ENCODE measurements around the gene EFHD1. TPM values are rescaled to one million over a fixed set of nuclear protein-coding genes. Genes with fewer than 3 reads are reported as not detected.

The EFHD1 gene
- total RNA-seq, 1 experiment from 2014 or later, result 0.47 TPM

DNA sequence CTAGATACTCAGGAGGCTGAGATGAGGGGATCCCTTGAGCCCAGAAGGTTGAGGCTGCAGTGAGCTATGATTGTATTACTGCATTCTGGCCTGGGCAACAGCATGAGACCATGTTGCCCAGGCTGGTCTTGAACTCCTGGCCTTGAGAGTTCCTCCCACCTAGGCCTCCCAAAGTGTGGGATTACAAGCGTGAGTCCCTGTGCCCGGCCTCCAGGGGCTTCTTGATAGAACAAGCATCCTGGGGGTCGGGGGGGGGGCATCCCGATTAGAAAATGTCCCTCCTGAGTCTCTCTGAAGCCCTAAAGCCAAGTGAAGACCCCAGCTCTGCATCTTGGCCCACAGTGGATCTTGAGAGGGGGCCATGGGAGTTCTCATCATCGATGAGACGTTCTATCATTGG, 22.3 kb upstream of the EFHD1 start:
- Mint-ChIP-seq H3K9me3 (ENCODE audit: low read depth, unreplicated experiment) (no peaks in the 10 kb centered on the region), H3K27me3 (ENCODE audit: unreplicated experiment) (no peaks in the 10 kb centered on the region), H3K27ac (ENCODE audit: unreplicated experiment) (no peak overlapping the region), H3K4me1 (ENCODE audit: low read depth, unreplicated experiment) (peaks cover 9% of the 10 kb centered on the region), H3K4me3 (ENCODE audit: low read depth, unreplicated experiment) (no peak overlapping the region), H3K36me3 (ENCODE audit: insufficient read depth, unreplicated experiment) (peaks cover under 1% of the 10 kb centered on the region)
- no peak for DNase-seq
- CTCF ChIA-PET, result interaction anchor here (0.6 to 1.8 kb wide), 6 partner anchors 11 to 1063 kb away, joined by 3 to 7 read pairs (median 4); no protein-coding TSS in a partner anchor
- TF ChIP-seq, protein P1, sequence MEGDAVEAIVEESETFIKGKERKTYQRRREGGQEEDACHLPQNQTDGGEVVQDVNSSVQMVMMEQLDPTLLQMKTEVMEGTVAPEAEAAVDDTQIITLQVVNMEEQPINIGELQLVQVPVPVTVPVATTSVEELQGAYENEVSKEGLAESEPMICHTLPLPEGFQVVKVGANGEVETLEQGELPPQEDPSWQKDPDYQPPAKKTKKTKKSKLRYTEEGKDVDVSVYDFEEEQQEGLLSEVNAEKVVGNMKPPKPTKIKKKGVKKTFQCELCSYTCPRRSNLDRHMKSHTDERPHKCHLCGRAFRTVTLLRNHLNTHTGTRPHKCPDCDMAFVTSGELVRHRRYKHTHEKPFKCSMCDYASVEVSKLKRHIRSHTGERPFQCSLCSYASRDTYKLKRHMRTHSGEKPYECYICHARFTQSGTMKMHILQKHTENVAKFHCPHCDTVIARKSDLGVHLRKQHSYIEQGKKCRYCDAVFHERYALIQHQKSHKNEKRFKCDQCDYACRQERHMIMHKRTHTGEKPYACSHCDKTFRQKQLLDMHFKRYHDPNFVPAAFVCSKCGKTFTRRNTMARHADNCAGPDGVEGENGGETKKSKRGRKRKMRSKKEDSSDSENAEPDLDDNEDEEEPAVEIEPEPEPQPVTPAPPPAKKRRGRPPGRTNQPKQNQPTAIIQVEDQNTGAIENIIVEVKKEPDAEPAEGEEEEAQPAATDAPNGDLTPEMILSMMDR (IDR thresholded peaks at IDR 0.05; ENCODE audit: unreplicated experiment), result no peak
- BruUV-seq (replicated peaks), result no TSS peak
- intact Hi-C loops (cut with micrococcal nuclease; ENCODE audit: unreplicated experiment), result loop anchor here (10.0 kb wide), 1 partner anchor 644 kb away; the partner anchor contains the start of gene ATG16L1

DNA sequence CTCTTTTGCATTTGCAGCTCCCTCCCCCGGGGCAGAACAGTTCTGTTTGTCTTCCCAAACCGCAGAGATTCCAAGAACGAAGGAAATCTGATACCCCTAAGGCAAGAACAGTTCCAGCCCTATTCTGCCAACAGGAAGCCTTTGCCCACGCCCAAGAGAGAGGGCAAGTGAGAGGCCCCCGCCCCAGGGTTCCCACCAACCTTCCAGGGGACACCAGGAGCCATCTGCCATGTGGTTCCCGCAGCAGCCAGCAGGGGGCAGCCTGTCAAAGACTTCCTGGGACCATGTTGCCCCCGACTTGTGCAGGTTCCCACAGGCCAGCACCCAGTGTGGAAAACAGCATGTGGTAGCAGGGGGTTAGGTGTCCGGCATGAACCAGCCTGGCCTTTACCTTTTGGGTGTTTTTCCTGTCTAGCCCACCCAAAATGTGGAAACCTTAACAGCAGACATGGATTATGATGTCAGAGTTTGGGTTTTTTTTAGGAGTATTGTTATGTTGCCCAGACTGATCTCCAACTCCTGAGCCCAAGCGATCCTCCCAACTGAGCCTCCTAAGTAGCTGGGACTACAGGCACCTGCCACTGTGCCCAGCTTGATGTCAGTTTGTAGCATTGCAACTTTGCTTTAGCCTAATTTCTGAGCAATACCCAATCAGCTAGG, 21.7 kb upstream of the EFHD1 start:
- intact Hi-C loops (cut with micrococcal nuclease; ENCODE audit: unreplicated experiment), result loop anchor here (10.0 kb wide), 1 partner anchor 643 kb away; the partner anchor contains the start of gene ATG16L1
- H3K4me1 Mint-ChIP-seq (ENCODE audit: low read depth, unreplicated experiment), result peaks cover 9% of the 10 kb centered on the region
- DNase-seq, result peak; percentile 88
- BruUV-seq (replicated peaks), result no TSS peak
- no peaks in the 10 kb centered on the region for H3K27me3 Mint-ChIP-seq (ENCODE audit: unreplicated experiment)
- no peaks in the 10 kb centered on the region for H3K36me3 Mint-ChIP-seq (ENCODE audit: insufficient read depth, unreplicated experiment)
- TF ChIP-seq, protein P1 (IDR thresholded peaks at IDR 0.05; ENCODE audit: unreplicated experiment), result peak; percentile 87
- H3K9me3 Mint-ChIP-seq (ENCODE audit: low read depth, unreplicated experiment), result no peaks in the 10 kb centered on the region
- H3K4me3 Mint-ChIP-seq (ENCODE audit: low read depth, unreplicated experiment), result no peak overlapping the region
- CTCF ChIA-PET, result interaction anchor here (0.6 to 1.8 kb wide), 5 partner anchors 11 to 1064 kb away, joined by 3 to 7 read pairs (median 4); no protein-coding TSS in a partner anchor
- no peak overlapping the region for H3K27ac Mint-ChIP-seq (ENCODE audit: unreplicated experiment)

DNA sequence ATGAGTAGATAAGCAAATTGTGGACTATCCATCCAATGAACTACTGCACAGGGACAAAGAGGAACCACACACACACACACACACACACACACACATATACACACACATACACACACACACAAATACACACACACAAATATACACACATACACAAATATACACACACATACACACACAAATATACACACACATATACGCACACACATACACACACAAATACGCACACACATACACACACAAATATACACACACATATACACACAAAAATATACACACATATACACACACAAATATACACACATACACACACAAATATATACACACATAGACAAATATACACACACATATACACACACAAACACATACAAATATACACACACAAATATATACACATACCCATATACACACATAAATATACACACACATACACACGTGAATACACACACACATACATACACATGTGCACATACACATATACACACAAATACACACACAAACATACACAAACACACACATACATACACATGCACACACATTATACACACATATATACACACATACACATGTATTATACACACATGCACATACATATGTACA, 19.8 kb upstream of the EFHD1 start:
- Mint-ChIP-seq H3K36me3 (ENCODE audit: insufficient read depth, unreplicated experiment) (no peaks in the 10 kb centered on the region), H3K27me3 (ENCODE audit: unreplicated experiment) (no peaks in the 10 kb centered on the region), H3K9me3 (ENCODE audit: low read depth, unreplicated experiment) (no peaks in the 10 kb centered on the region), H3K4me3 (ENCODE audit: low read depth, unreplicated experiment) (no peak overlapping the region), H3K4me1 (ENCODE audit: low read depth, unreplicated experiment) (peaks cover 9% of the 10 kb centered on the region), H3K27ac (ENCODE audit: unreplicated experiment) (peak overlapping the region; percentile 5)
- TF ChIP-seq, protein P1 (IDR thresholded peaks at IDR 0.05; ENCODE audit: unreplicated experiment), result no peak
- CTCF ChIA-PET, result interaction anchor here (0.9 kb wide), 1 partner anchor 33 kb away, joined by 3 read pairs; no protein-coding TSS in a partner anchor
- DNase-seq, result no peak
- intact Hi-C loops (cut with micrococcal nuclease; ENCODE audit: unreplicated experiment), result loop anchor here (10.0 kb wide), 1 partner anchor 641 kb away; the partner anchor contains the start of gene ATG16L1
- BruUV-seq (replicated peaks), result no TSS peak

DNA sequence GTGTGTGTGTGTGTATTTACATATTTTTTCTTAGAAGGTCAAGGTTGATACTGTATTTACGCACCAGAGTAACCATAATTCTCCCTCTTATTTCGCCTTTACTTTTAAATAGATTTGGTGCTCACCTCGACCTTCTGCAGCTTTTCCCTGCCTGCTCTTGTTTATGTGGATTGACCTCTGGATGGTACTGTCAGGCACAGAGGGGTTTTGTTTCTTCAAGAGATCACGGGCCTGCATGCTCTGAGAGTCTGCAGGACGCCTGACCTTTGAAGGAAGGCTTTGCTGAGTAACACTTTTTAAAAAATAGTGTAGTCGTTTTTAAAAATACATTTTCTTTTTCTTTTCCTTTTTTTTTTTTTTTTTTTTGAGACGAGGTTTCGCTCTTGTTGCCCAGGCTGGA, 18.1 kb upstream of the EFHD1 start:
- DNase-seq, result no peak
- Mint-ChIP-seq H3K27me3 (ENCODE audit: unreplicated experiment) (no peaks in the 10 kb centered on the region), H3K4me1 (ENCODE audit: low read depth, unreplicated experiment) (peaks cover 9% of the 10 kb centered on the region), H3K36me3 (ENCODE audit: insufficient read depth, unreplicated experiment) (no peaks in the 10 kb centered on the region), H3K4me3 (ENCODE audit: low read depth, unreplicated experiment) (no peak overlapping the region), H3K27ac (ENCODE audit: unreplicated experiment) (no peak overlapping the region), H3K9me3 (ENCODE audit: low read depth, unreplicated experiment) (no peaks in the 10 kb centered on the region)
- intact Hi-C loops (cut with micrococcal nuclease; ENCODE audit: unreplicated experiment), result loop anchor here (10.0 kb wide), 1 partner anchor 639 kb away; the partner anchor contains the start of gene ATG16L1
- no TSS peak for BruUV-seq (replicated peaks)
- CTCF ChIA-PET, result interaction anchor here (0.7 to 1.0 kb wide), 2 partner anchors 54 to 75 kb away, joined by 3 to 6 read pairs; no protein-coding TSS in a partner anchor
- TF ChIP-seq, protein P1 (IDR thresholded peaks at IDR 0.05; ENCODE audit: unreplicated experiment), result no peak
